ENCODE results near the gene KNCN.

Gene KNCN

GRCh38 chr1:46551597-46552095 is at the start of gene KNCN:
TSS of gene KNCN (minus strand) at chr1:46551647. CDS start at chr1:46551215, 432 bp downstream.
- FAIRE-seq (no peak), DNase-seq (ENCODE audit: low spot score) (no peak)

DNA sequence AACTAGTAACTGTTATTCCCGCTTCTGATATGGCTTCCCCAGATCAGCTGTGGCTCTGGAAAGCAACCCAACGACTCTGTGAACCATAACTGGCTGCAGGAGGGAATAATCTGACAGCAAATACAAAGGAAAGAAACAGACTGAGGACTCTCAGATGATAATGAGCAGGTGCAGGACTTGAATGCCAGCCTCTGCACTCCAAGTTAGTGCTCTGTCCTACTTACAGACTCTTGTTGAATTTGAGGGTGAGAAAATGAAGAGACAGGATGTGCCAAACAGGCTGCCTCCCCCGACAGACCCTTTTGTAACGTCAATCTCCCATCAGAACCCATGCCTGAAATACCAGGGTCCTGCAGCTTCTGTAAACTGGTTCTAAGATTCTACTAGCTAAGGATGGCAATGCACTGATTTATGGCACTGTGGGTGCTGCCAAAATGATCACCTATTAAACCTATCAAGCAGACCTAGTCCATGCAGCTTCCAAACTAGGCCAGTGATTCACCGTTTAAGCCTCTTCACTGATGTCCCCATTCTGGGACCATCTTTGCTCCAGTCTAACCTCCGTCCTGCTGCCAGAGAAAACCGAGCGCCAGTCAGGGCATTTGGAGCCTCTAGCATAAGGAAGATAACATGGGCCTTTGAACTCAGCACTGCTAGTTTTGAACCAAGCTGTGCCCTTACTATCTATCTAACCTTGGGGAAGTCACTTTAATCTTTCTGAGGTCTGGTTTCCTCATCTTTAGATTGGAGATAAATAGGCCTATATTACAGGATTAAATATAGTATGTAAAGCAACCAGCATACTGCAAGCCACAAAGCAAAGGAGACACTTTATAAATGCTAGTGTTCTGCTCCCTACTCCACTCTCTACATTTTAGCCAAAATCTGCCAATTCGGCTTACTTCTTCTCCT is 47.9 kb upstream of the KNCN start:
- no peak for DNase-seq (ENCODE audit: low spot score)
- FAIRE-seq: no peak

GRCh38 chr1:46596846-46597245 is 45.4 kb upstream of the KNCN start:
- FAIRE-seq (no peak), DNase-seq (ENCODE audit: low spot score) (no peak)

DNA sequence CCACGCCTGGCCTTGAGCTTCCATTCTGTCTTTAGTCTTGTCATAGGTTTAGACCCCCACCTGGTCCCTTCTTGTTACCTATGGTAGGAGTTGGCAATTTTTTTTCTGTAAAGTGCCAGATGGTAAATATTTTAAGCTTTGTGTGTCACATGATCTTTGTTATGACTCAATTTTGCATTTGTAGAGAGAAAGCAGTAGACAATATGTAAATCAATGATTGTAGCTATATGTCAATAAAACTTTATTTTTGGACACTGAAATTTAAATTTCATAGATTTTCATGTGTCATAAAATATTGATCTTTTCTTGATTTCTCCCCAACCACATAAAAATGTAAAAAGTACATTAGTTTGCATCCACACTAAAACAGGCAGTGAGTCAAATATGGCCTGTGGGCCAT is 44.6 kb upstream of the KNCN start:
- DNase-seq (ENCODE audit: low spot score) (no peak), FAIRE-seq (no peak)

- DNase-seq (ENCODE audit: low spot score) (no peak), FAIRE-seq (no peak)
Measured at GRCh38 chr1:46595127-46595526, 43.7 kb upstream of the KNCN start.

DNA sequence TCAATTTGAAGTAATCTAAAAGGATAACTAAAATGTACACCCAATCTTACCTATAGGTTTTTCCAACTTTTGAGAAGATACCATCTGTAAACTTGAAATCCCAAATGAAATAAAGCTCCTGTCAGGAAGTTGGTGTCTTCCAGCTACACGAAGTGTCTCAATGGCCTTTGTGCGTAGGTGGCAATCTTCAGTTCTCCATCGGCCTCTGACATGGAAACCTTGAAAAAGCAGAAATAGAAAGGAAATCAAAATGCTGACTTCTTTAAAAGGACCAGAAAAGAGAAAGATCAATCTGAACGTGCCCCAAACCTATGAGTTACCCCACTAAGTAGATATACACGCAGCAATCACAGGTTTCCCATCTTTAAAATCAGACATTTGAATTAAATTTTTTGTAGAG is 42.6 kb upstream of the KNCN start:
- FAIRE-seq (no peak), DNase-seq (ENCODE audit: low spot score) (no peak)

DNA sequence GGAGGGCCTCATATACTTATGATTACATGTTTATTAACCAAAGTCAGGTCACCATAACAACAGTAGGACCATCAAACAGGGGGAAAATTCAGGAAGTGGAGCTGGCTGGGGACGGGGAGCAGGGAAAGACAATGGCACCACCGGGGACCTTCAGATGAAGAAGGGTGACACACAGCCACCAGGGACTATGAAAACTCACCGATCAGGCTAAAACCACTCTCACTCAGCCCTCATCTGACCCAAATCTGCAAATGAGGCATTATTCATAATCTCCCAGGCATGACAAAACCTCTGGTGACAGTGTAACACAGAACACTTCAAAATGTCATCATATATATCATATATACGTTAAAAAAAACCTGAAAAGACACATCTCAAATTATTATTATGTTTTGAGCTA is 41.4 kb upstream of the KNCN start:
- FAIRE-seq: no peak

DNA sequence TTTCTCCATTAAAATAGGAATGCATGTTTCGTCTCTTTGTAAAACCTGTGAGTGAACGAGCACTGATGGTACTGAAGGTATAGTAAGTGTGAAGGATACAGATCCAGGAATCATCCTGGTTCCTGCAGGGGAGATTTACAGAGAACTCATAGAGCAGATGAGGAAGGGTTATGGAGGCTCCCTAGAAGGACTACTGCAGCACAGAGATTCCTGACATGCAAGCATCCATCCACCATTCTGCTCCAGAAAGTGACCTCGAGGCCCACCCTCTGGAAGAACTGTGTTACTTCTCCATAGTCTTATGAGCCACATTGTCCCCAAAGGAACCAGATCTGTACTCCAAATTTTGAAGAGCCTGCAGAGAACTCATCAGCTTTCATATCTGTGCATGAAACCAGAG is 38.1 kb upstream of the KNCN start:
- DNase-seq (ENCODE audit: low spot score) (no peak), FAIRE-seq (no peak)

More for the DNA sequence above, 41.4 kb upstream of the KNCN start:
- DNase-seq (ENCODE audit: low spot score): no peak

GRCh38 chr1:46587069-46587468 is 35.6 kb upstream of the KNCN start:
- DNase-seq (ENCODE audit: low spot score) (no peak), FAIRE-seq (no peak)

DNA sequence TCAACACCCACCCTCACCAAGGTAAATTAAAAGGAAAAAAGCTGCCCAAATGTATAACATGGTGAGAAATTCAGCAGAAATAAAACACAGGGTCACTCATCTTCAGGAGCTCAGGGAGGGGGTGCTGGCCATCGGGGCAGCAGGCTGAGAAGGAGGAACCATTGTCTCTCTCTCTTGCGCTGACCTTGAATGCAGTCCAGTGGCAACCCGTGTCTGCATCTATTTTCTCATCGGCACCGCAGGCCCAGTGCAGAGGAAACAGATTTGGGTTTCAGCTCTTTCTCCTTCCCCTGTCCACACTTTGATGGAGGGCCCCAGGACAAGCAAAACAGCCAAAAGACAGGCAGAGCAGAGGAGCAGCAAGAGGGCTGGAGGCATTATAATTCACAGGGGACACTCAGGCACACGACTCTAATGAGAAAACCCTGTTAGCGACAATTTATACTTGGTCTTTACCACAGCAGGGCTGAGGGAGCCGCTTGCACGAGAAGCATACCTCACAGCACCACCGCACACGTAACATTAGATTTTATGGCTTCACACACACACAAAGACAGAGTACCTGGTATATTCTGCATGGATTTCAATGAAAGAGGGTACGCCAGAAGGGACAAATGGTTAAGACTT is 34.0 kb upstream of the KNCN start:
- FAIRE-seq: no peak
- no peak for DNase-seq (ENCODE audit: low spot score)

DNA sequence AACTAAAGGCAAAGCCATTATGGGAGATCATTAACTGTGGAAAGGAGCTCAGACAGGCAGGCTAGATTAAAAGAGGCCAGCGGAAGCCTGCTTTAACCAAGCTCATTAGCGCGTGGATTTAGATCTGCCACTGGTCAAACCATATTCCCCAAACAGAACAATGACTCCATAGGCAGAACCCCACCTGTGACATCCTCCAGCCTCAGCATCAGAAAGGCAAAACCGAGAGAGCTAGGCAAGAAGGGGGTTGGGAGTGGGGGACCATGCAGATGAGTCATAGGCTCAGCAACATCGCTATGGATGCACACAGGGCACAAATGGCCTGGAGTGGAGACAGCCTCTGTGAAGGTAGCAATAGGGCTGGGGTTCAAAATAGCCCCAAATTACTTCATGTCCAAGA is 32.0 kb upstream of the KNCN start:
- no peak for FAIRE-seq
- DNase-seq (ENCODE audit: low spot score): no peak

DNA sequence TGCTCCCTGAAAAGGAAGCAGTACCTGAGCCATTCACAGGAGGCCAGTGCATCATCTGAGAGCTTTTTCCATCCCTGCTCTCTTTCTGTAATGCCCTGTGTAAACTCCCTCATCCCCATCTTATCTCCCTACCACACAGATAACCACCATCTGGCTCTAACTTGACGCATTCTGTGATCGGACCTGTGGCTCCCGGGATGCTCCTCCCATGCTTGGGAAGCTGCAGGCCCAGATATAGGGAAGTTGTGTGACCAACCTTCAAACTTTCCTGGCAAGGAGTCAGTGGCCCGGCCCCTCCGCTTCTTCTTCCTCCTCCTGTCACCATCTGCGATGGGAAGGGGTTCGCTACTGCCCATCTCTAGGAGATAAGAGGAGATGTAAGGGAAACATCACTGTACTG is 31.5 kb upstream of the KNCN start:
- DNase-seq (ENCODE audit: low spot score) (no peak), FAIRE-seq (no peak)

DNA sequence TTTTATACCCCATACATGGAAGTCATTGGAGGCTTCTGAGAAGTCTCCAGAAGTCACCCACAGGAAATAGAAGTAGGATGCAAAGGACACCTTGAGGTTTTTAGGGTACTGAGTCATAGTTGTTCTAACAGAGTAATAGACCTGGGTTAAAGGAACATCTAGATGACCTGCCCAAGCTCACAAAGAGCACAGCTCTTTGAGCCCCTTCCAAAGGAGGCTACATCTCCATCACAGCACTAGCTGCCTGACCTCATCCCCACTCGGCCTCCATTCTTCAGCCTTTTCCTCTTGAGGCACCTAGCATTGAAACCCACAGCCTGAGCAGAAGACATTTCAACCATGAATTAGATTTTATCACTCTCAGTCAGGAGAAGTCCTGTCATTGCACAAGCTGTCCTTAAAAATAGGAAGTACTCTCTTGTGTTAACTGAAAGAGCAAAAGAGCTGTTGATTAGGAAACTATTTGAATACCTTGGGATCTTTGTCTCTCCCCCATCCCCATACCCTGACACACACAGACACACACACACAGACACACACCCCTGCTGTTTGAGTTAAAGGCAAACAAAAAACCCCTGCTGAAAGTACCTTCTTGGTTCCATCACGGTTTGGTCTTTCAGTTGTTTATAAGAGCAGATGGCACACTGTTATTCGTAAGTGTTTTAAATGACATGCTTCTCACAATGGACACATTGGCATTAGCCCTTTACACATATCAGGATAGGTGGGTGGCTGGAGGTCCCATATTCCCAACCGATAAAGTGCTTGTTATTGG is 30.4 kb upstream of the KNCN start:
- DNase-seq (ENCODE audit: low spot score): no peak

DNA sequence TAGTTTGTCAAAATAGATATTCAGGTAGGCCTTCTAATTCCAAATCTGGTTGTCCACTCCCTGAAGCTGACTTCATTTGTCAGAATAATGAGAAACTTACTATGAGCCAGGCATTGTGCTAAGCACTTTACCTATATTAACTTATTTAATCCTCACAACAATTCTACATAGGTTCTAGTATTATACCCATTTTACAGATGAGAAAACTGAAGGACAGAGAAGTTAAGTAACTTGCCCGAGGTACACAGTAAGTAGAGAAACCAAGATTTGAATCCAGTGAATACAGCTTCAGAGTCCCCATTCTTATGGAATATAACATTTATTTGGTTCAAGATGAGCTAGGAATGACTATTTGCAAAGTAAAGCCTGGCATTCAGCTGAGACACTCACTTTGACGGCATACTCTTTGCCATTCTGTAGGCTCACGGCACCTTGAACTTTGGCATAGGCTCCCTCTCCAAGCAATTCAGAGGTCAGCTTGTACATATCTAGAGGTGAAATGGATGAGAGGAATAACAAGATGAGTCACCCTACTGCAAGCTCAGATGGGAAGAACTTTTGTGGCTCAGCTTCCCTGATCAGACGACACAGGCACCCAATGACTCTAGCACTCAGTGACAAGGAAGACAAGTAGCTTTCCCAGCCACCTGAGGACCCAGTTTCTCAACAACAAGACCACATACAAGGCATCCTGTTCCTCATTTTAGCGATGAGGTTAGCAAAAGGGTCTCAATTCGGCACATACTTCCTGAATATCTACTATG is 28.9 kb upstream of the KNCN start:
- DNase-seq (ENCODE audit: low spot score) (no peak), FAIRE-seq (no peak)

More for the DNA sequence above, 30.4 kb upstream of the KNCN start:
- FAIRE-seq: no peak

GRCh38 chr1:46577671-46578070 is 26.2 kb upstream of the KNCN start:
- no peak for DNase-seq (ENCODE audit: low spot score)

DNA sequence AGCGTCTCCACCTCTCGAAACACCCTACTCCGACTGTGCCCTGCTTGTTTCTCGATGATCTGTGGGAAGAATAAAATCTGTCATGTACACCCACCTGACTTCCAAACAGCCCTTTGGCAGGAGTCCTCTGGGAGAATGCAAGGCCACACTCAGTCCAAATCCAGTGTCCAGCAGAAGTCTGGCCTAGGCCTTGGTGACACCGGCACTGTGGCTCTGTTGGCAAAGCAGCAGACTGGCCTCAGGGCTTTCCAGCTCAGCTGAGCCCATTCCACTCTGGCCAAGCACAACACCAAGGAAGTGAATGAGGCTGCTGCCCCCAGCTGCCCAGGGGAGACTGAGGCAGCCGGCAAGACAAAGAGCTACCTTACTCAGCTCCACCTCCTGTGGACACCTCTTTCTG is 25.1 kb upstream of the KNCN start:
- FAIRE-seq: no peak

More at GRCh38 chr1:46577671-46578070, 26.2 kb upstream of the KNCN start:
- FAIRE-seq: no peak

GRCh38 chr1:46575778-46576177 is 24.3 kb upstream of the KNCN start:
- DNase-seq (ENCODE audit: low spot score) (no peak), FAIRE-seq (no peak)

More for the DNA sequence above, 25.1 kb upstream of the KNCN start:
- no peak for DNase-seq (ENCODE audit: low spot score)

GRCh38 chr1:46575300-46575699 is 23.9 kb upstream of the KNCN start:
- FAIRE-seq: no peak
- DNase-seq (ENCODE audit: low spot score): no peak

- FAIRE-seq: no peak
- DNase-seq (ENCODE audit: low spot score): no peak
Measured at GRCh38 chr1:46571691-46572225, 20.3 kb upstream of the KNCN start.

GRCh38 chr1:46569884-46570725 is 18.7 kb upstream of the KNCN start:
- no peak for FAIRE-seq
- DNase-seq (ENCODE audit: low spot score): no peak
